ENCODE results near the gene DIO1.

DIO1 gene

GRCh38 chr1:53894644-53895043 is 657 bp downstream of the DIO1 start:
- DNase-seq (ENCODE audit: low spot score), result no peak

GRCh38 chr1:53895421-53895820 is 1.4 kb downstream of the DIO1 start:
- DNase-seq (ENCODE audit: low spot score), result no peak

- no peak for DNase-seq (ENCODE audit: low spot score)
Measured at GRCh38 chr1:53896635-53897229, 2.7 kb downstream of the DIO1 start.

- DNase-seq (ENCODE audit: low spot score), result no peak
Measured at GRCh38 chr1:53899206-53899628, 5.2 kb downstream of the DIO1 start.

GRCh38 chr1:53899708-53900107 is 5.7 kb downstream of the DIO1 start:
- no peak for DNase-seq (ENCODE audit: low spot score)

GRCh38 chr1:53902235-53903138 is 8.5 kb downstream of the DIO1 start:
- DNase-seq (ENCODE audit: low spot score), result no peak

GRCh38 chr1:53905509-53905908 is 11.5 kb downstream of the DIO1 start:
- no peak for DNase-seq (ENCODE audit: low spot score)

GRCh38 chr1:53906121-53906520 is 12.1 kb downstream of the DIO1 start:
- DNase-seq (ENCODE audit: low spot score), result no peak

GRCh38 chr1:53909946-53910345 is 16.0 kb downstream of the DIO1 start:
- DNase-seq (ENCODE audit: low spot score), result no peak

- DNase-seq (ENCODE audit: low spot score), result no peak
Measured at GRCh38 chr1:53911442-53911841, 17.5 kb downstream of the DIO1 start.

- no peak for DNase-seq (ENCODE audit: low spot score)
Measured at GRCh38 chr1:53913352-53914033, 19.5 kb downstream of the DIO1 start.

- no peak for DNase-seq (ENCODE audit: low spot score)
Measured at GRCh38 chr1:53918343-53918742, 24.4 kb downstream of the DIO1 start.

GRCh38 chr1:53919675-53920066 is 25.7 kb downstream of the DIO1 start:
- DNase-seq (ENCODE audit: low spot score), result no peak

- DNase-seq (ENCODE audit: low spot score), result no peak
Measured at GRCh38 chr1:53927376-53927881, 33.4 kb downstream of the DIO1 start.

- no peak for DNase-seq (ENCODE audit: low spot score)
Measured at GRCh38 chr1:53929246-53929960, 35.4 kb downstream of the DIO1 start.

- no peak for DNase-seq (ENCODE audit: low spot score)
Measured at GRCh38 chr1:53930932-53931331, 36.9 kb downstream of the DIO1 start.

- DNase-seq (ENCODE audit: low spot score), result no peak
Measured at GRCh38 chr1:53931523-53931922, 37.5 kb downstream of the DIO1 start.

GRCh38 chr1:53934170-53934765 is 40.3 kb downstream of the DIO1 start:
- no peak for DNase-seq (ENCODE audit: low spot score)

GRCh38 chr1:53936430-53936829 is 42.4 kb downstream of the DIO1 start:
- DNase-seq (ENCODE audit: low spot score), result no peak

GRCh38 chr1:53938136-53938830 is 44.3 kb downstream of the DIO1 start:
- DNase-seq (ENCODE audit: low spot score), result no peak

Data from left forelimb (tissue), 1 donor.